ENCODE measurements around the gene ITGB5.
"Not testable (repeated sequence)": the region's sequence is repeated elsewhere in the genome, so short reads cannot be mapped to it uniquely, and the experiment has no call there.

GRCh38 chr3:124827476-124828206 lies 59.5 kb downstream of the ITGB5 start:
- not testable (repeated sequence) for TF ChIP-seq CTCF (IDR thresholded peaks at IDR 0.05); EZH2 (IDR thresholded peaks at IDR 0.05; ENCODE audit: borderline replicate concordance, insufficient read depth, low read depth, low read length, poor library complexity, severe bottlenecking)
